Body of pancreas (tissue), 4 donors: ENCODE measurements around the gene GRIN2D. TPM values are rescaled to one million over a fixed set of nuclear protein-coding genes. Genes with fewer than 3 reads are reported as not detected.

Source experiments
- ATAC-seq: fragments of 150-250 bp; one replicate; pipeline ENCODE4 v1.9.1; 2016
- DNase-seq, 4 donors: peaks; one replicate each; pipeline ENCODE4 v3.0.0-alpha.2; 2019
- H3K27ac ChIP-seq, 4 donors: fragments of 200-600 bp; sonication (generic); 1 replicate in 3 of 4; 2 replicates in 1 of 4; pipeline versions ENCODE4 v1.5.1 to v1.6.1; 2016 to 2019; ENCODE audit warnings: mild to moderate bottlenecking in 1 of 4, mixed read lengths in 1 of 4, moderate library complexity in 1 of 4
- H3K27me3 ChIP-seq, 2 donors: fragments of 200-600 bp; sonication (generic); one replicate each; pipeline ENCODE4 v1.6.0; 2016; ENCODE audit warnings: mild to moderate bottlenecking in 1 of 2
- H3K36me3 ChIP-seq, 2 donors: fragments of 200-600 bp; sonication (generic); replicated peaks in 1 of 2; 2 replicates each; pipeline ENCODE4 v1.5.1; 2016; ENCODE audit warnings: low read depth in 2 of 2; ENCODE audit not compliant: insufficient read depth in 1 of 2
- H3K4me1 ChIP-seq: fragments of 200-600 bp; sonication (generic); one replicate; pipeline ENCODE4 v1.6.0; 2016
- H3K4me3 ChIP-seq, 2 donors: fragments of 200-600 bp; sonication (generic); 1 replicate in 1 of 2; 2 replicates in 1 of 2; pipeline ENCODE4 v1.5.1; 2016 to 2019
- H3K9me3 ChIP-seq, 3 donors: fragments of 200-600 bp; sonication (generic); 1 replicate in 2 of 3; 2 replicates in 1 of 3; pipeline ENCODE4 v1.5.1; 2016
- CTCF ChIP-seq, 7 experiments: fragments of 450-650 bp in 4 of 7; fragments of 200-600 bp in 3 of 7; sonication (generic) in 3 of 7; IDR thresholded peaks; one replicate each; pipeline ENCODE4 v1.5.1; 2016 to 2019; ENCODE audit warnings: antibody characterized with exemption in 7 of 7
- POLR2A ChIP-seq, 3 donors: fragments of 450-650 bp; IDR thresholded peaks; one replicate each; pipeline ENCODE4 v1.6.1; 2016; ENCODE audit warnings: antibody characterized with exemption in 3 of 3, mild to moderate bottlenecking in 2 of 3
- WGBS, 2 donors: methylation state at CpG; one replicate each; pipeline ENCODE4 v1.1.5; 2017; 5-methylcytosine and 5-hydroxymethylcytosine counted together
- intact Hi-C: fragments of 100-400 bp; cut with DNase I; formaldehyde crosslinking; loops from one replicate; pipeline ENCODE4 v1.15.1; 2023
- total RNA-seq, 2 donors: library from RNA; depleted of rRNA; stranded (reverse); fragments of >200 nt; gene quantifications; one replicate each; pipeline ENCODE4 v1.1.0, GENCODE V29; 2016

The GRIN2D gene
- total RNA-seq, 2 donors from 2014 or later: 0.26 to 2.0 TPM

- no peak overlapping the region for H3K27ac ChIP-seq
- no peak for ATAC-seq
- H3K36me3 ChIP-seq: peaks cover 0 to 2% of the 10 kb centered on the region in 2 donors
- TF ChIP-seq CTCF (IDR thresholded peaks at IDR 0.05) (no peak), POLR2A (IDR thresholded peaks at IDR 0.05) (no peak)
- no peaks in the 10 kb centered on the region for H3K27me3 ChIP-seq
- no peak overlapping the region for H3K4me3 ChIP-seq
- peaks cover 24% of the 10 kb centered on the region for H3K4me1 ChIP-seq
- intact Hi-C loops: no loop called here
- WGBS, 2 donors: 3% methylated on average over 52 of the region's 60 CpGs; no CpG with 5 or more reads in 1 of the 2 donors
- H3K9me3 ChIP-seq: peaks cover 0 to 4% (median 0%) of the 10 kb centered on the region in 3 donors
- DNase-seq: peak; percentile 33 to 66 (median 49)
Measured at GRCh38 chr19:48443256-48443655, 49.8 kb downstream of the GRIN2D start.

Other genes starting within 250 kb of the GRIN2D start
- 10 to 100 TPM; 17.4 to 62.0 TPM for gene LIG1, start 223.3 kb upstream of the GRIN2D start, total RNA-seq
- gene ZSWIM9, start 223.0 kb upstream of the GRIN2D start, total RNA-seq: 1 to 10 TPM; 4.7 to 9.6 TPM
- 10 to 100 TPM; 23.7 to 24.4 TPM for gene CARD8, start 137.8 kb upstream of the GRIN2D start, total RNA-seq
- gene ZNF114, start 123.6 kb upstream of the GRIN2D start, total RNA-seq: under 1 TPM in 1 of 2 donors, not detected in 1; 0.26 TPM
- 1 to 10 TPM; 2.6 to 7.0 TPM for gene EMP3, start 68.1 kb upstream of the GRIN2D start, total RNA-seq
- gene TMEM143, start 29.7 kb upstream of the GRIN2D start, total RNA-seq: 10 to 100 TPM; 14.5 to 16.1 TPM
- under 1 TPM in 1 of 2 donors, not detected in 1; 0.78 TPM for gene SYNGR4, start 29.3 kb upstream of the GRIN2D start, total RNA-seq
- 10 to 100 TPM; 47.5 to 51.4 TPM for gene KDELR1, start 2.1 kb upstream of the GRIN2D start, total RNA-seq
- 10 to 100 TPM; 11.9 TPM for gene GRWD1, start 52.3 kb downstream of the GRIN2D start, total RNA-seq
- 1 to 10 TPM in 1 of 2 donors, under 1 TPM in 1; 0.66 to 1.6 TPM for gene KCNJ14, start 61.9 kb downstream of the GRIN2D start, total RNA-seq
- gene CYTH2, start 75.7 kb downstream of the GRIN2D start, total RNA-seq: 10 to 100 TPM; 76.1 to 94.2 TPM
- gene LMTK3, start 118.2 kb downstream of the GRIN2D start, total RNA-seq: 1 to 10 TPM; 4.2 to 9.6 TPM
- gene SULT2B1, start 158.5 kb downstream of the GRIN2D start, total RNA-seq: 1 to 10 TPM in 1 of 2 donors, not detected in 1; 1.0 TPM
- gene SPACA4, start 213.1 kb downstream of the GRIN2D start, total RNA-seq: not detected
- 1 to 10 TPM in 1 of 2 donors, under 1 TPM in 1; 0.33 to 4.2 TPM for gene FAM83E, start 221.4 kb downstream of the GRIN2D start, total RNA-seq
- gene RPL18, start 225.5 kb downstream of the GRIN2D start, total RNA-seq: 1,000 to 10,000 TPM; 2,402 to 3,112 TPM
- 10 to 100 TPM in 1 of 2 donors, 1 to 10 TPM in 1; 8.3 to 37.6 TPM for gene SPHK2, start 225.8 kb downstream of the GRIN2D start, total RNA-seq
- gene DBP, start 243.7 kb downstream of the GRIN2D start, total RNA-seq: 1 to 10 TPM; 2.0 to 4.9 TPM